ENCODE results near the gene PIPOX. TPM values are rescaled to one million over a fixed set of nuclear protein-coding genes. Genes with fewer than 3 reads are reported as not detected.

PIPOX gene
- total RNA-seq, 6 experiments from 2014 or later, result 167 to 322 (median 226) TPM

- no peak overlapping the region for H3K27ac ChIP-seq
- TF ChIP-seq CTCF (IDR thresholded peaks at IDR 0.05) (no peak), POLR2A (IDR thresholded peaks at IDR 0.05) (no peak)
- intact Hi-C loops (cut with DNase I), result no loop called here
- H3K9me3 ChIP-seq, result no peaks in the 10 kb centered on the region
- H3K4me3 ChIP-seq, result no peak overlapping the region
- H3K36me3 ChIP-seq, result peaks cover 0 to 75% (median 12%) of the 10 kb centered on the region in 4 donors
- DNase-seq, result no peak
- no peaks in the 10 kb centered on the region for H3K27me3 ChIP-seq
- WGBS (ENCODE audit: insufficient coverage, low coverage, low lambda C conversion rate, missing lambda C conversion rate), result 88% methylated on average over 4 of the region's 5 CpGs
- peaks cover 0 to 55% (median 13%) of the 10 kb centered on the region in 4 donors for H3K4me1 ChIP-seq
- no peak for ATAC-seq
These were observed 7.2 kb downstream of the PIPOX start for GRCh38 chr17:29050176-29050575.

DNA sequence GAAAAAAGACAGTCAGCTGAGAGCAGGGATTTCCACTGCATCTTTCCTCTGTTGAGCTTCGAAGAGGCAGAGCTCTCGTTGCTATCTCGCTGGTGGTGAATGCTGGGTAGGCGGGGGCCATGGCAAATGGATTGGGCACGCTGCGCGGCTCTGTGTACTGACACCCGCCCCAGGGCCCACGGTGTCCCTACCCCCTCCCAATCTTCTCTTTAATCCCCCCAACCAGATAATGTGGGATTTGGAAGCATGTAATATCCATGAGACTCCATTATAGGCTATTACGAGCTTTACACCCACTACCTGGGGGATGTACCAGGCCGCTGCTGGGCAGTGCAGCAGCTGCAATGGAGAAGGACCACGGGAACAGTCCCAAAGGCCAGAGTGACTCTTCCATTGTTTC lies 8.3 kb downstream of the PIPOX start:
- Histone ChIP-seq H3K9me3 (no peaks in the 10 kb centered on the region), H3K4me3 (no peak overlapping the region), H3K36me3 (peaks cover 0 to 85% (median 16%) of the 10 kb centered on the region in 4 donors), H3K27me3 (no peaks in the 10 kb centered on the region), H3K27ac (no peak overlapping the region), H3K4me1 (peaks cover 0 to 50% (median 13%) of the 10 kb centered on the region in 4 donors)
- no peak for ATAC-seq
- intact Hi-C loops (cut with DNase I), result no loop called here
- TF ChIP-seq POLR2A (IDR thresholded peaks at IDR 0.05) (no peak), CTCF (IDR thresholded peaks at IDR 0.05) (no peak)
- 85% methylated on average over 8 of the region's 12 CpGs for WGBS (ENCODE audit: insufficient coverage, low coverage, low lambda C conversion rate, missing lambda C conversion rate)
- DNase-seq, result no peak

DNA sequence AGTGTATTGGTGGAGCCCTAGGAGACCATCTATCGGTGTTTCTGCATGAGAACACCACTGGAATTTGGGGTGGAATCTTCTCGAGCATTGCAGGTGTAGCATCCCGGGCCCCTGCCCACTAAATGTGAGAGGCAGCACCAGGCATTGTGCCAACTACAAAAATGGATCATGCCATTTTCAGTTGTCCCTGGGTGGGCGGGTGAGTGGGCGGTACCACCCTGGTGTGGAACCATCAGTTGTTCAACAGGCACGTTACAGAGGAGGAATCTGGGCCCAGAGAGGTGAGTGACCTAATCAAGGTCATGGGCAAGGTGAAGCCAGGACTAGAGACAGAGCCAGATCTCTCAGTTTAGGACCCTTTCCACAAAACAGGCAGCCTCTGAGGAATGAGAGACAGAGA lies 8.8 kb downstream of the PIPOX start:
- Histone ChIP-seq H3K27me3 (no peaks in the 10 kb centered on the region), H3K4me1 (peaks cover 0 to 48% (median 12%) of the 10 kb centered on the region in 4 donors), H3K36me3 (peaks cover 0 to 86% (median 16%) of the 10 kb centered on the region in 4 donors), H3K27ac (no peak overlapping the region), H3K9me3 (no peaks in the 10 kb centered on the region), H3K4me3 (no peak overlapping the region)
- intact Hi-C loops (cut with DNase I), result no loop called here
- ATAC-seq (peak in 2 of 4 donors; percentile 16 to 22), DNase-seq (no peak)
- no peak for TF ChIP-seq CTCF (IDR thresholded peaks at IDR 0.05)
- no peak for TF ChIP-seq POLR2A (IDR thresholded peaks at IDR 0.05)
- WGBS (ENCODE audit: insufficient coverage, low coverage, low lambda C conversion rate, missing lambda C conversion rate), result 56% methylated on average over 4 of the region's 6 CpGs

DNA sequence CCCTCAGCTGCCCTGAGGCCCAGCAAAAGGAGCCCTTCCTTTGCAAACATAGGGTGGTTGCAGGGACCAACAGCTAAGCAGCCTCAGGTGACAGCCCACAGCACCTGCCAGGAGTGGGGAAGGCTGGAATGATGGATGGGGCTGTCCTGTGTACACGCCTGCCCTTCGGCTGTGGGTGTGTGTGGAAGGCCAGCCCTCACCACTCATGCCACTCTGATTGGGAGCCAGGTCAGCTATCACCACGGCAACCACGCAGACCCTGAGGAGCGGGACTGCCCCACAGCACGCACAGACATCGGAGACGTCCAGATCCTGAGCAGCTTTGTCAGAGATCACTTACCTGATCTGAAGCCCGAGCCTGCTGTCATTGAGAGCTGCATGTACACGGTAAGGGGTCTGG lies 11.9 kb downstream of the PIPOX start:
- Histone ChIP-seq H3K27me3 (no peaks in the 10 kb centered on the region), H3K36me3 (peaks cover 0 to 70% (median 19%) of the 10 kb centered on the region in 4 donors), H3K9me3 (no peaks in the 10 kb centered on the region), H3K4me3 (no peak overlapping the region), H3K27ac (no peak overlapping the region), H3K4me1 (peaks cover 0 to 18% (median 4%) of the 10 kb centered on the region in 4 donors)
- TF ChIP-seq CTCF (IDR thresholded peaks at IDR 0.05), result no peak
- TF ChIP-seq POLR2A (IDR thresholded peaks at IDR 0.05), result no peak
- intact Hi-C loops (cut with DNase I), result no loop called here
- WGBS (ENCODE audit: insufficient coverage, low coverage, low lambda C conversion rate, missing lambda C conversion rate), result no CpG with 5 or more reads among the region's 10 CpGs
- ATAC-seq, result peak in 3 of 4 donors; percentile 3 to 44 (median 26)
- DNase-seq, result no peak

- 86% methylated on average over 4 of the region's 4 CpGs for WGBS (ENCODE audit: insufficient coverage, low coverage, low lambda C conversion rate, missing lambda C conversion rate)
- DNase-seq (no peak), ATAC-seq (no peak)
- H3K4me1 ChIP-seq, result no peaks in the 10 kb centered on the region
- intact Hi-C loops (cut with DNase I), result no loop called here
- H3K27ac ChIP-seq, result no peak overlapping the region
- H3K27me3 ChIP-seq, result no peaks in the 10 kb centered on the region
- H3K36me3 ChIP-seq, result peaks cover 0 to 51% (median 19%) of the 10 kb centered on the region in 4 donors
- no peak overlapping the region for H3K4me3 ChIP-seq
- H3K9me3 ChIP-seq, result no peaks in the 10 kb centered on the region
- no peak for TF ChIP-seq CTCF (IDR thresholded peaks at IDR 0.05)
- TF ChIP-seq POLR2A (IDR thresholded peaks at IDR 0.05), result no peak
These were observed 14.4 kb downstream of the PIPOX start for GRCh38 chr17:29057361-29057760.

Measured in right lobe of liver (tissue), 6 donors.